Body of pancreas (tissue), 4 donors: ENCODE data around the gene VWA2.
A peak's percentile ranks its signal among the peaks of the same experiment; 100 is the strongest.

ENCODE experiments used
- CTCF ChIP-seq, 7 experiments: fragments of 450-650 bp in 4 of 7; fragments of 200-600 bp in 3 of 7; sonication (generic) in 3 of 7; IDR thresholded peaks; one replicate each; pipeline ENCODE4 v1.5.1; 2016 to 2019; ENCODE audit warnings: antibody characterized with exemption in 7 of 7
- POLR2A ChIP-seq, 3 donors: fragments of 450-650 bp; IDR thresholded peaks; one replicate each; pipeline ENCODE4 v1.6.1; 2016; ENCODE audit warnings: antibody characterized with exemption in 3 of 3, mild to moderate bottlenecking in 2 of 3

GRCh38 chr10:114245121-114245791 lies 6.2 kb downstream of the VWA2 start:
- TF ChIP-seq CTCF (IDR thresholded peaks at IDR 0.05) (no peak), POLR2A (IDR thresholded peaks at IDR 0.05) (peak in 1 of 3 donors; percentile 20)
